Measurements from ENCODE around the gene DIPK2A.

GRCh38 chr3:144018776-144019175 lies 47.2 kb downstream of the DIPK2A start:
- TF ChIP-seq CTCF (tag by site-specific recombination; IDR thresholded peaks at IDR 0.05) (no peak), ZNF274 (IDR thresholded peaks at IDR 0.05; ENCODE audit: low read length) (no peak), ZNF274 (tag by site-specific recombination; IDR thresholded peaks at IDR 0.05; ENCODE audit: borderline replicate concordance) (no peak), YY1 (tag by site-specific recombination; IDR thresholded peaks at IDR 0.05) (no peak), MEIS1 (CRISPR knock-in tag; IDR thresholded peaks at IDR 0.05; ENCODE audit: borderline replicate concordance) (no peak), TCF7L2 (IDR thresholded peaks at IDR 0.05; ENCODE audit: borderline replicate concordance, low read depth, low read length) (no peak), INSM2 (tag by site-specific recombination; IDR thresholded peaks at IDR 0.05) (no peak), ZNF155 (tag by site-specific recombination; IDR thresholded peaks at IDR 0.05) (no peak), ZBTB49 (tag by site-specific recombination; IDR thresholded peaks at IDR 0.05; ENCODE audit: low read depth) (no peak), ZNF221 (tag by site-specific recombination; IDR thresholded peaks at IDR 0.05; ENCODE audit: borderline replicate concordance) (no peak), ZNF157 (tag by site-specific recombination; IDR thresholded peaks at IDR 0.05) (no peak), BCL6B (tag by site-specific recombination; IDR thresholded peaks at IDR 0.05) (no peak), ZNF785 (tag by site-specific recombination; IDR thresholded peaks at IDR 0.05) (no peak), OSR2 (tag by site-specific recombination; IDR thresholded peaks at IDR 0.05) (no peak)
